Stomach (tissue), 4 donors: Measurements from ENCODE around the gene VWF.

Source experiments
- POLR2A ChIP-seq, 4 donors: fragments of 450-650 bp; IDR thresholded peaks; one replicate each; pipeline ENCODE4 v1.6.1; 2016; ENCODE audit warnings: antibody characterized with exemption in 4 of 4, control low read depth in 2 of 4, mild to moderate bottlenecking in 1 of 4, moderate library complexity in 1 of 4
- TF ChIP-seq, protein P1 (sequence below), 7 experiments: fragments of 450-650 bp in 4 of 7; fragments of 200-600 bp in 3 of 7; sonication (generic) in 3 of 7; IDR thresholded peaks; one replicate each; pipeline ENCODE4 v1.5.1; 2016 to 2019; ENCODE audit warnings: antibody characterized with exemption in 7 of 7, control low read depth in 2 of 7, mild to moderate bottlenecking in 1 of 7

DNA sequence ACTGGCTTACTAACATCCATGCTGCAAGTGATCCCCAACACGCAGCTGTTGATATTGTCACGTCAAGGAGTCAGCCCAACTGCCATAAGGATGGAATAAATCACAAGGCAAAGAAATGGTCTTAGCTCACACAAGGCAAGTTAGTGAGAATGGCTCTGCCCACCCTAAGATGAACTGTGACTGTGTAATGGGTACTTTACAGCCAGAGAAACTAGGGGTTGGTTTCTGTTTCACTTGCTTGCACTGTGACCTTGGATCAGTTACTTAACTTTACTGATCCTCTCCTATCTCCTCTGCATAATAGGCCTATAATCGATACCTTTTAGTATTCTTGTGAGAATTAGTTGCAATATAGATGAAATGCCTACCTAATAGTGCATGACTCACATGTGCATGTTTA is 127.2 kb downstream of the VWF start:
- TF ChIP-seq, protein P1, sequence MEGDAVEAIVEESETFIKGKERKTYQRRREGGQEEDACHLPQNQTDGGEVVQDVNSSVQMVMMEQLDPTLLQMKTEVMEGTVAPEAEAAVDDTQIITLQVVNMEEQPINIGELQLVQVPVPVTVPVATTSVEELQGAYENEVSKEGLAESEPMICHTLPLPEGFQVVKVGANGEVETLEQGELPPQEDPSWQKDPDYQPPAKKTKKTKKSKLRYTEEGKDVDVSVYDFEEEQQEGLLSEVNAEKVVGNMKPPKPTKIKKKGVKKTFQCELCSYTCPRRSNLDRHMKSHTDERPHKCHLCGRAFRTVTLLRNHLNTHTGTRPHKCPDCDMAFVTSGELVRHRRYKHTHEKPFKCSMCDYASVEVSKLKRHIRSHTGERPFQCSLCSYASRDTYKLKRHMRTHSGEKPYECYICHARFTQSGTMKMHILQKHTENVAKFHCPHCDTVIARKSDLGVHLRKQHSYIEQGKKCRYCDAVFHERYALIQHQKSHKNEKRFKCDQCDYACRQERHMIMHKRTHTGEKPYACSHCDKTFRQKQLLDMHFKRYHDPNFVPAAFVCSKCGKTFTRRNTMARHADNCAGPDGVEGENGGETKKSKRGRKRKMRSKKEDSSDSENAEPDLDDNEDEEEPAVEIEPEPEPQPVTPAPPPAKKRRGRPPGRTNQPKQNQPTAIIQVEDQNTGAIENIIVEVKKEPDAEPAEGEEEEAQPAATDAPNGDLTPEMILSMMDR (IDR thresholded peaks at IDR 0.05): no peak
- no peak for TF ChIP-seq POLR2A (IDR thresholded peaks at IDR 0.05)
